Measurements from ENCODE around the gene FGF1.

- no peak for TF ChIP-seq POLR2A (IDR thresholded peaks at IDR 0.05)
- TF ChIP-seq, protein P1, sequence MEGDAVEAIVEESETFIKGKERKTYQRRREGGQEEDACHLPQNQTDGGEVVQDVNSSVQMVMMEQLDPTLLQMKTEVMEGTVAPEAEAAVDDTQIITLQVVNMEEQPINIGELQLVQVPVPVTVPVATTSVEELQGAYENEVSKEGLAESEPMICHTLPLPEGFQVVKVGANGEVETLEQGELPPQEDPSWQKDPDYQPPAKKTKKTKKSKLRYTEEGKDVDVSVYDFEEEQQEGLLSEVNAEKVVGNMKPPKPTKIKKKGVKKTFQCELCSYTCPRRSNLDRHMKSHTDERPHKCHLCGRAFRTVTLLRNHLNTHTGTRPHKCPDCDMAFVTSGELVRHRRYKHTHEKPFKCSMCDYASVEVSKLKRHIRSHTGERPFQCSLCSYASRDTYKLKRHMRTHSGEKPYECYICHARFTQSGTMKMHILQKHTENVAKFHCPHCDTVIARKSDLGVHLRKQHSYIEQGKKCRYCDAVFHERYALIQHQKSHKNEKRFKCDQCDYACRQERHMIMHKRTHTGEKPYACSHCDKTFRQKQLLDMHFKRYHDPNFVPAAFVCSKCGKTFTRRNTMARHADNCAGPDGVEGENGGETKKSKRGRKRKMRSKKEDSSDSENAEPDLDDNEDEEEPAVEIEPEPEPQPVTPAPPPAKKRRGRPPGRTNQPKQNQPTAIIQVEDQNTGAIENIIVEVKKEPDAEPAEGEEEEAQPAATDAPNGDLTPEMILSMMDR (IDR thresholded peaks at IDR 0.05) = no peak
These were observed 41.1 kb downstream of the FGF1 start for GRCh38 chr5:142644640-142645361.
